HG03432 (cell line): ENCODE measurements around the gene KCNT2.

Experiments used
- ATAC-seq: cut with Tn5 transposase; IDR thresholded peaks from one replicate; pipeline ENCODE4 v1.9.1; 2021; ENCODE audit warnings: mild to moderate bottlenecking, moderate library complexity; ENCODE audit not compliant: unreplicated experiment

KCNT2 gene

GRCh38 chr1:196209265-196209664, 399.0 kb downstream of the KCNT2 start:
- no peak for ATAC-seq

GRCh38 chr1:196207612-196208217, 400.5 kb downstream of the KCNT2 start:
- ATAC-seq, result no peak

DNA sequence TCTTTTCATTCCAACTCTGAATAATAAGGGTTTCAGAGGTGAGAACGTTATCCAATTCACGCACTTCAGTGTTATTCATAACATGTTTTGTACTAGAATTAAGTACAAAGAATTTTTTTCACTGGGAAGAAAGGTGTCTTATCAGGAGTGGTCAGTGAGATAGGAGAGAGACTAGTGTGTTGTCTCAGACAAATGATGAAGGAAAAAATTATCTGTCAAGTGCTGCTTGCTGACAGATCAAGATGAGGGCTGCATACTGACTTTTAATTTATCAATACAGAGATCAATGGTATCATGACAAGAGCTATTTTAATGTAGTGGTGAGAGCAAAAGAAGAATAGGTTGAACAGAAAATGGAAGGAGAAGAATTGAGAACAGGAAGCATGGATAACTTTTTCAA, 402.4 kb downstream of the KCNT2 start:
- no peak for ATAC-seq

- ATAC-seq, result no peak
These were observed 411.8 kb downstream of the KCNT2 start for GRCh38 chr1:196196486-196196885.

GRCh38 chr1:196193896-196194559, 414.2 kb downstream of the KCNT2 start:
- ATAC-seq, result no peak

DNA sequence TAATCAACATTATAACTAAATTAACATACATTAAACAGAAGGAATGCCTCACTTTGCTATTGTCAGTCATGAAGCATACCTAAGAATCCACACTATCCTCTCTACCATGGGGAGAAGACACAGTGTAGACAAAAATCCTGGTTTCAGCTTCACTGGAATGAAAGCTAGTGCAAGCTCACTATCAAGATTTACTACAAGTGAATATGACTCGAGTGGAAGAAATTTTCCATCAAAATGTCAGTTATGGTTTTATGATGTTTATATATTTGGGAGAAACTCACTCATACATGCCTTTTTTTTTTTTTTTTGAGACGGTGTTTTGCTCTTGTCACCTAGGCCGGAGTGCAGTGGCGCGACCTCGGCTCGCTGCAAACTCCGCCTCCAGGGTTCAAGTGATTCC, 424.3 kb downstream of the KCNT2 start:
- no peak for ATAC-seq

DNA sequence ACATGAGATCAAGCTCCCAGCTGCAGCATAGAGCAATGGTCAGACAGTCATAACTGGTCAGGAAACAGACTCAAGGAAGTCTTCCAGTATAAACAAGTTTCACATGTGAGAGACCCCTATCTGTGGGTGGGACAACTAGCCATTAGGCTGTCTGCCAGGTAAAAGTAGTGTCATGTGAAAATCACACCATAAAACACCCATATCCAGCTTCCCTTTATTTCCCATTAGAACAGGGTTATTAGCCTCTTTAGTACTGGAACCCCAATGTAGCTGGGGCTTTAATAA, 426.7 kb downstream of the KCNT2 start:
- no peak for ATAC-seq

- ATAC-seq, result no peak
These were observed 427.2 kb downstream of the KCNT2 start for GRCh38 chr1:196180847-196181593.

- ATAC-seq, result no peak
These were observed 430.1 kb downstream of the KCNT2 start for GRCh38 chr1:196178083-196178635.
